Vagina (tissue), 2 donors: Measurements from ENCODE around the gene DYRK1A.

Source experiments
- CTCF ChIP-seq, 3 experiments: fragments of 450-650 bp in 2 of 3; fragments of 200-600 bp in 1 of 3; sonication (generic) in 1 of 3; IDR thresholded peaks; one replicate each; pipeline ENCODE4 v1.5.1; 2017 to 2019; ENCODE audit warnings: antibody characterized with exemption in 3 of 3, mild to moderate bottlenecking in 2 of 3, moderate library complexity in 2 of 3
- POLR2AphosphoS5 ChIP-seq, 2 donors: sonication (generic); formaldehyde crosslinking; IDR thresholded peaks; one replicate each; pipeline ENCODE4 v1.9.0; 2017; ENCODE audit warnings: antibody characterized with exemption in 2 of 2, mild to moderate bottlenecking in 2 of 2, low read depth in 1 of 2; ENCODE audit not compliant: insufficient read depth in 1 of 2

GRCh38 chr21:37374027-37374426 is 7.5 kb downstream of the DYRK1A start:
- TF ChIP-seq CTCF (IDR thresholded peaks at IDR 0.05) (no peak), POLR2AphosphoS5 (IDR thresholded peaks at IDR 0.05; ENCODE audit: insufficient read depth in 1 of 2, low read depth in 1 of 2) (no peak)
